PC-3 (cell line): ENCODE data around the gene DPM2. TPM values are rescaled to one million over a fixed set of nuclear protein-coding genes. Genes with fewer than 3 reads are reported as not detected.

ENCODE experiments used
- ATAC-seq: fragments of 200-7000 bp; cut with Tn5 transposase; 2 replicates; pipeline ENCODE4 v1.9.1; 2020; ENCODE audit warnings: mild to moderate bottlenecking, moderate library complexity
- BruUV-seq: library from RNA; stranded (reverse); fragments of 400-500 nt; replicated peaks from 2 replicates; lab custom pipeline; 2021; lab: Mats Ljungman, UMichigan
- CTCF ChIA-PET: fragments of 300-600 bp; sonication (Branson Sonifier 250); formaldehyde crosslinking; loops from one replicate; lab custom pipeline; 2022; ENCODE audit warnings: antibody characterized with exemption; lab: Charles Lee
- POLR2A ChIA-PET: fragments of 300-600 bp; sonication (Branson Sonifier 250); formaldehyde crosslinking; loops from one replicate; lab custom pipeline; 2022; ENCODE audit warnings: antibody characterized with exemption; ENCODE audit not compliant: unreplicated experiment; lab: Charles Lee
- DNase-seq: peaks from one replicate; pipeline ENCODE4 v3.0.0-alpha.2; 2015
- H2AFZ ChIP-seq: fragments of 300-600 bp; sonication (generic); 2 replicates; pipeline ENCODE4 v1.6.0; 2016; ENCODE audit warnings: antibody characterized with exemption, low read length
- H3F3A ChIP-seq: fragments of 300-600 bp; sonication (generic); one replicate; pipeline ENCODE4 v1.6.0; 2017; ENCODE audit warnings: antibody characterized with exemption, low read length, control low read depth, mild to moderate bottlenecking; ENCODE audit not compliant: unreplicated experiment
- H3K27ac ChIP-seq: fragments of 300-600 bp; sonication (generic); 2 replicates; pipeline ENCODE4 v1.5.1; 2016; ENCODE audit warnings: mild to moderate bottlenecking, low read length
- H3K27me3 ChIP-seq: fragments of 300-600 bp; sonication (generic); 2 replicates; pipeline ENCODE4 v1.6.1; 2016; ENCODE audit warnings: low read length, mixed read lengths
- H3K36me3 ChIP-seq: fragments of 300-600 bp; sonication (generic); 2 replicates; pipeline ENCODE4 v1.6.1; 2016; ENCODE audit warnings: low read depth, mixed run types, low read length, mixed read lengths
- H3K4me1 ChIP-seq: fragments of 300-600 bp; sonication (generic); 2 replicates; pipeline ENCODE4 v1.5.1; 2016; ENCODE audit warnings: low read length; ENCODE audit not compliant: insufficient read depth
- H3K4me2 ChIP-seq: fragments of 300-600 bp; sonication (generic); 2 replicates; pipeline ENCODE4 v1.6.0; 2016; ENCODE audit warnings: low read length
- H3K4me3 ChIP-seq: fragments of 300-600 bp; sonication (generic); 2 replicates; pipeline ENCODE4 v1.5.1; 2016; ENCODE audit warnings: mild to moderate bottlenecking, low read length, mixed read lengths
- H3K79me2 ChIP-seq: fragments of 300-600 bp; sonication (generic); 2 replicates; pipeline ENCODE4 v1.6.1; 2017; ENCODE audit warnings: low read length, mixed read lengths
- H3K9ac ChIP-seq: fragments of 300-600 bp; sonication (generic); 2 replicates; pipeline ENCODE4 v1.6.0; 2016; ENCODE audit warnings: mild to moderate bottlenecking, low read length
- H3K9me2 ChIP-seq: fragments of 300-600 bp; sonication (generic); replicated peaks from 2 replicates; pipeline ENCODE4 v1.6.1; 2016; ENCODE audit warnings: mixed run types, low read length, mixed read lengths
- H3K9me3 ChIP-seq: fragments of 300-600 bp; sonication (generic); 2 replicates; pipeline ENCODE4 v1.6.1; 2016; ENCODE audit warnings: low read length, mixed read lengths
- H4K20me1 ChIP-seq: fragments of 300-600 bp; sonication (generic); 2 replicates; pipeline ENCODE4 v1.6.1; 2016; ENCODE audit warnings: low read length, mixed read lengths
- EZH2 ChIP-seq: fragments of 300-600 bp; sonication (generic); IDR thresholded peaks from one replicate; pipeline ENCODE4 v1.6.1; 2017; ENCODE audit warnings: antibody characterized with exemption, mild to moderate bottlenecking, low read length; ENCODE audit not compliant: unreplicated experiment
- EZH2phosphoT487 ChIP-seq: fragments of 300-600 bp; sonication (generic); IDR thresholded peaks from 2 replicates; pipeline ENCODE4 v1.6.1; 2018; ENCODE audit warnings: mild to moderate bottlenecking, antibody characterized with exemption, low read length, borderline replicate concordance
- intact Hi-C: fragments of 100-400 bp; cut with micrococcal nuclease; formaldehyde crosslinking; loops from 2 replicates; pipeline ENCODE4 v1.9.0; 2023
- total RNA-seq: library from RNA; depleted of rRNA; stranded (reverse); fragments of >200 nt; gene quantifications from 2 replicates; pipeline ENCODE4 v1.2.3, GENCODE V29; 2014
- TF ChIP-seq, protein P1 (sequence below): fragments of 300-600 bp; sonication (generic); conservative IDR thresholded peaks from 2 replicates; pipeline ENCODE4 v1.5.1; 2017; ENCODE audit warnings: antibody characterized with exemption, low read depth, mild to moderate bottlenecking, low read length

DPM2 gene
- total RNA-seq, 1 experiment from 2014 or later: 33.0 TPM

DNA sequence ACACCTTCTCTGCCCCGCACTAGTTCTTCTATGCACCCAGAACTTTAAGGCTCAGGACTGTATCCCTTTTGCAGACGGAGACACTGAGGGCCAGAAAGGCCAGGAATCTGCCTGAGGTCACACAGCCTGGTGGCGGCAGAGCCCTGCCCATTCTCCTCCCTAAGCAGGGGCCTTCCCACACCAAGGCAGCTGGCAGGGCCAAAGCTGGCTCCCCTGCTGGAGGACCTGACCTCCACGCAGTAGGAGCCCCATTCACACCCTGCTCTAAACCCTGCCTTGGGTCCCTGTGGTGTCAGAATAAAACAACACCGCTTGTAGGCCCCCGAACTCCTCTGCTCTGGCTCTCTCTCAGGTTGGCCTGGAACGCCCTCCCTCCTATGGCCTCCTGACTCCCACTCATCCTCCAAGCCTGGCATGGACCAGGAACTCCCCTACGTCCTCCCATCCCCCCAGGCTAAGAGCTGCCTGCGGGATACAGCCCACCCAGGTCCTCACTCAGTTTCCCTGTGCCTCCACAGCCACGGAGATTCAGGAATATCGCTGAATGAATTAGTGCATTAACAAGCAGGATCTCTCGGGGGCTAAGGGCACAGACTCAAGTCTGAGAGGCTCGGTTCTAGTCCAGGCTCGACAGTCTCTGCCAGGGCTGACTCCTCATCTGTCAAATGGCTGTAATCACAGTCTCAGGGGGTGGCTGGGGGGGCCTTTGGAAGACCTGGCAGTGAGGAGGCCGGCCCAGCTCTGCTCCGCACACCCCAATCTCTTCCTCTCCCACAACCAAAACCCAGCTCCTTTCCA is 41.1 kb downstream of the DPM2 start:
- H3K9ac ChIP-seq: no peak overlapping the region
- H3K36me3 ChIP-seq: peaks cover 38% of the 10 kb centered on the region
- no peak for ATAC-seq
- no peaks in the 10 kb centered on the region for H3K27me3 ChIP-seq
- BruUV-seq: no TSS peak
- intact Hi-C loops: no loop called here
- no peaks in the 10 kb centered on the region for H3K9me2 ChIP-seq
- no peaks in the 10 kb centered on the region for H4K20me1 ChIP-seq
- DNase-seq: no peak
- POLR2A ChIA-PET: no interaction called here
- TF ChIP-seq EZH2: no peak
- TF ChIP-seq EZH2phosphoT487: no peak
- TF ChIP-seq, protein P1, sequence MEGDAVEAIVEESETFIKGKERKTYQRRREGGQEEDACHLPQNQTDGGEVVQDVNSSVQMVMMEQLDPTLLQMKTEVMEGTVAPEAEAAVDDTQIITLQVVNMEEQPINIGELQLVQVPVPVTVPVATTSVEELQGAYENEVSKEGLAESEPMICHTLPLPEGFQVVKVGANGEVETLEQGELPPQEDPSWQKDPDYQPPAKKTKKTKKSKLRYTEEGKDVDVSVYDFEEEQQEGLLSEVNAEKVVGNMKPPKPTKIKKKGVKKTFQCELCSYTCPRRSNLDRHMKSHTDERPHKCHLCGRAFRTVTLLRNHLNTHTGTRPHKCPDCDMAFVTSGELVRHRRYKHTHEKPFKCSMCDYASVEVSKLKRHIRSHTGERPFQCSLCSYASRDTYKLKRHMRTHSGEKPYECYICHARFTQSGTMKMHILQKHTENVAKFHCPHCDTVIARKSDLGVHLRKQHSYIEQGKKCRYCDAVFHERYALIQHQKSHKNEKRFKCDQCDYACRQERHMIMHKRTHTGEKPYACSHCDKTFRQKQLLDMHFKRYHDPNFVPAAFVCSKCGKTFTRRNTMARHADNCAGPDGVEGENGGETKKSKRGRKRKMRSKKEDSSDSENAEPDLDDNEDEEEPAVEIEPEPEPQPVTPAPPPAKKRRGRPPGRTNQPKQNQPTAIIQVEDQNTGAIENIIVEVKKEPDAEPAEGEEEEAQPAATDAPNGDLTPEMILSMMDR: no peak
- H3K4me2 ChIP-seq: no peak overlapping the region
- no peak overlapping the region for H3K4me3 ChIP-seq
- H3K4me1 ChIP-seq: peaks cover 5% of the 10 kb centered on the region; the same call in 1 of the 2 replicates
- no peak overlapping the region for H3K27ac ChIP-seq
- no peak overlapping the region for H2AFZ ChIP-seq
- CTCF ChIA-PET: no interaction called here
- no peaks in the 10 kb centered on the region for H3K9me3 ChIP-seq
- no peaks in the 10 kb centered on the region for H3K79me2 ChIP-seq
- H3F3A ChIP-seq: no peaks in the 10 kb centered on the region

DNA sequence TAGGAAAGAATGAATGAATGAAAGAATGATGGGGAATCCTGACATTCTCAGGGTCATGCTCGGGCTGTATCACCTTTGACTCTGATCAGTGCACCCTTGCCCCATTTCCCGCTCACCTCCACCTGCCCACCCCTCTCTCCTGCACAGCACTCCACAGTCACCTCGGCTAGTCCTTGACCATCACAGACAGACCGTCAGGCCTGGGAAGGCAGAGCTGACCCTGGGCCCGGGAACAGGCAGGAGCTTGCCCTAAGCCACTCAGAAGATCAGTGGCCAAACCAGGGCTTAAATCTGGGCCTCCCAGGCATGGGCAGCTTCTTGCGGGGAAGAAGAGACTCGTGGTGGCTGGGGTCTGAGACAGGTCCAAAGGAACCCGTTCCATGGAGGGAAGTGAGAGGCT is 41.8 kb downstream of the DPM2 start:
- ChIA-PET POLR2A (no interaction called here), CTCF (no interaction called here)
- TF ChIP-seq EZH2phosphoT487 (no peak), EZH2 (no peak)
- TF ChIP-seq, protein P1: no peak
- Histone ChIP-seq H3K4me1 (peaks cover 5% of the 10 kb centered on the region; the same call in 1 of the 2 replicates), H3K27ac (no peak overlapping the region), H3K27me3 (no peaks in the 10 kb centered on the region), H3K9me3 (no peaks in the 10 kb centered on the region), H3K36me3 (peaks cover 38% of the 10 kb centered on the region), H3F3A (no peaks in the 10 kb centered on the region), H3K9me2 (no peaks in the 10 kb centered on the region), H3K4me3 (no peak overlapping the region), H2AFZ (no peak overlapping the region), H3K4me2 (no peak overlapping the region), H3K9ac (no peak overlapping the region), H3K79me2 (no peaks in the 10 kb centered on the region), H4K20me1 (no peaks in the 10 kb centered on the region)
- no peak for ATAC-seq
- DNase-seq: no peak
- intact Hi-C loops: no loop called here
- BruUV-seq: no TSS peak

DNA sequence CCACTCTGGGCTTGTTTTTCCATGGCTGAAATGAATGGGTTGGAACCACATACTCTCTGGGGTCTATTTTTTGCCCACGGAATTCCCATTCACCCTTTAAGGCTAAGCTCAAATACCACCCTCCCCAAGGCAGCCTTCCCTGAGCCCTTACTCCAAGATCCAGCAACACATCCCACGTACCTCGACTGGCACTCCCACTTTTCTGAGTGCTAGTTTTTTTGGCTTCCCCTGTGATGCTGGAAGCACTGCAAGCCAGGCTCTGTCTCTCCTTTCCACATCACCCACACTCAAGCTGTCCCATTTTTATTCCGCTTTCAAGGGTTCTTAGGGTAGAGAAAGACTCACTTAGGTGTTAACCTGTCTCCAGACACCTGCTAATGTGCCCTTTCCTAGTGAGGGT is 44.3 kb downstream of the DPM2 start:
- ChIA-PET POLR2A (no interaction called here), CTCF (no interaction called here)
- H4K20me1 ChIP-seq: no peaks in the 10 kb centered on the region
- peaks cover 38% of the 10 kb centered on the region for H3K36me3 ChIP-seq
- H3K9ac ChIP-seq: no peak overlapping the region
- intact Hi-C loops: no loop called here
- no peak overlapping the region for H2AFZ ChIP-seq
- H3K4me3 ChIP-seq: no peak overlapping the region
- no peaks in the 10 kb centered on the region for H3K27me3 ChIP-seq
- no peaks in the 10 kb centered on the region for H3K79me2 ChIP-seq
- DNase-seq (no peak), ATAC-seq (no peak)
- no peak overlapping the region for H3K27ac ChIP-seq
- TF ChIP-seq EZH2 (no peak), EZH2phosphoT487 (no peak)
- TF ChIP-seq, protein P1: no peak
- H3K4me1 ChIP-seq: no peaks in the 10 kb centered on the region
- no peaks in the 10 kb centered on the region for H3F3A ChIP-seq
- no peaks in the 10 kb centered on the region for H3K9me2 ChIP-seq
- BruUV-seq: no TSS peak
- no peaks in the 10 kb centered on the region for H3K9me3 ChIP-seq
- no peak overlapping the region for H3K4me2 ChIP-seq
